ENCODE measurements around the gene PTPRG. TPM values are rescaled to one million over a fixed set of nuclear protein-coding genes. Genes with fewer than 3 reads are reported as not detected.

The PTPRG gene
- polyA plus RNA-seq, 1 donor (not counting 4 experiments of a cell fraction or from before 2014, with no cell fraction given), result 12.1 TPM

- no peak overlapping the region for H3K9ac ChIP-seq (ENCODE audit: control insufficient read depth, extremely low read depth, insufficient read depth, low read length)
- dilution Hi-C loops (cut with MboI; ENCODE audit: extremely low pct_ligation_motif_present, low sequenced_read_pairs), result no loop called here
- no peak overlapping the region for H3K4me2 ChIP-seq (ENCODE audit: control insufficient read depth, extremely low read depth, insufficient read depth, low read depth, low read length)
- no peak overlapping the region for H3K4me3 ChIP-seq (ENCODE audit: control insufficient read depth in 2 of 3, extremely low read depth in 1 of 3, insufficient read depth in 2 of 3, low read depth in 1 of 3, low read length in 3 of 3)
- no peaks in the 10 kb centered on the region for H3K9me1 ChIP-seq (ENCODE audit: control insufficient read depth, extremely low read depth, insufficient read depth, low read length)
- no peak for TF ChIP-seq CTCF (optimal IDR thresholded peaks at IDR 0.05 in 1 of 3, IDR thresholded peaks at IDR 0.05 in 1 of 3, conservative IDR thresholded peaks at IDR 0.05 in 1 of 3; ENCODE audit: extremely low read depth in 1 of 3, insufficient read depth in 2 of 3, low read length in 3 of 3)
- no peak for TF ChIP-seq EZH2 (IDR thresholded peaks at IDR 0.05; ENCODE audit: low read length)
- FAIRE-seq (no peak), DNase-seq (ENCODE audit: low read depth, low spot score) (no peak)
- H3K36me3 ChIP-seq (ENCODE audit: control insufficient read depth in 2 of 2, extremely low read depth in 1 of 2, insufficient read depth in 2 of 2, low read length in 2 of 2), result no peaks in the 10 kb centered on the region
- H3K79me2 ChIP-seq (ENCODE audit: control insufficient read depth, insufficient read depth, low read length), result no peaks in the 10 kb centered on the region
- no peak overlapping the region for H2AFZ ChIP-seq (ENCODE audit: control insufficient read depth, low read length)
- no peaks in the 10 kb centered on the region for H3K9me3 ChIP-seq (ENCODE audit: control insufficient read depth, low read depth, low read length)
- no peaks in the 10 kb centered on the region for H3K4me1 ChIP-seq (ENCODE audit: control insufficient read depth, extremely low read depth, insufficient read depth, low read length)
- H3K27me3 ChIP-seq (ENCODE audit: control insufficient read depth, extremely low read depth, insufficient read depth, low read length), result no peaks in the 10 kb centered on the region
- H4K20me1 ChIP-seq (ENCODE audit: control insufficient read depth, extremely low read depth, insufficient read depth, low read length), result no peaks in the 10 kb centered on the region
- H3K27ac ChIP-seq (ENCODE audit: control insufficient read depth, insufficient read depth, low read length), result no peak overlapping the region
Observed at GRCh38 chr3:61810953-61811497, 249.7 kb downstream of the PTPRG start.

GRCh38 chr3:61811652-61812051 lies 250.3 kb downstream of the PTPRG start:
- no peak overlapping the region for H3K9ac ChIP-seq (ENCODE audit: control insufficient read depth, extremely low read depth, insufficient read depth, low read length)
- H3K4me1 ChIP-seq (ENCODE audit: control insufficient read depth, extremely low read depth, insufficient read depth, low read length), result no peaks in the 10 kb centered on the region
- dilution Hi-C loops (cut with MboI; ENCODE audit: extremely low pct_ligation_motif_present, low sequenced_read_pairs), result no loop called here
- no peaks in the 10 kb centered on the region for H3K36me3 ChIP-seq (ENCODE audit: control insufficient read depth in 2 of 2, extremely low read depth in 1 of 2, insufficient read depth in 2 of 2, low read length in 2 of 2)
- no peak overlapping the region for H3K27ac ChIP-seq (ENCODE audit: control insufficient read depth, insufficient read depth, low read length)
- no peaks in the 10 kb centered on the region for H3K9me1 ChIP-seq (ENCODE audit: control insufficient read depth, extremely low read depth, insufficient read depth, low read length)
- FAIRE-seq (no peak), DNase-seq (ENCODE audit: low read depth, low spot score) (no peak)
- no peaks in the 10 kb centered on the region for H3K9me3 ChIP-seq (ENCODE audit: control insufficient read depth, low read depth, low read length)
- no peak overlapping the region for H2AFZ ChIP-seq (ENCODE audit: control insufficient read depth, low read length)
- no peak overlapping the region for H3K4me3 ChIP-seq (ENCODE audit: control insufficient read depth in 2 of 3, extremely low read depth in 1 of 3, insufficient read depth in 2 of 3, low read depth in 1 of 3, low read length in 3 of 3)
- no peaks in the 10 kb centered on the region for H3K79me2 ChIP-seq (ENCODE audit: control insufficient read depth, insufficient read depth, low read length)
- no peak for TF ChIP-seq EZH2 (IDR thresholded peaks at IDR 0.05; ENCODE audit: low read length)
- TF ChIP-seq CTCF (optimal IDR thresholded peaks at IDR 0.05 in 1 of 3, IDR thresholded peaks at IDR 0.05 in 1 of 3, conservative IDR thresholded peaks at IDR 0.05 in 1 of 3; ENCODE audit: extremely low read depth in 1 of 3, insufficient read depth in 2 of 3, low read length in 3 of 3), result no peak
- no peak overlapping the region for H3K4me2 ChIP-seq (ENCODE audit: control insufficient read depth, extremely low read depth, insufficient read depth, low read depth, low read length)
- H3K27me3 ChIP-seq (ENCODE audit: control insufficient read depth, extremely low read depth, insufficient read depth, low read length), result no peaks in the 10 kb centered on the region
- H4K20me1 ChIP-seq (ENCODE audit: control insufficient read depth, extremely low read depth, insufficient read depth, low read length), result no peaks in the 10 kb centered on the region

All from keratinocyte (primary cell).